H1 (cell line): ENCODE measurements around the gene C11orf98. TPM values are rescaled to one million over a fixed set of nuclear protein-coding genes. Genes with fewer than 3 reads are reported as not detected.

Experiments used
- BACH1 ChIP-seq: IDR thresholded peaks from 2 replicates; pipeline ENCODE4 v1.6.1; 2012; ENCODE audit warnings: low read length, improper control_type of control experiment
- EZH2 ChIP-seq: fragments of 200-600 bp; sonication (generic); IDR thresholded peaks from 2 replicates; pipeline ENCODE4 v1.7.1; 2012; ENCODE audit warnings: low read depth, mild to moderate bottlenecking, moderate library complexity, low read length, inconsistent platforms; ENCODE audit not compliant: severe bottlenecking
- MAFK ChIP-seq: IDR thresholded peaks from 2 replicates; pipeline ENCODE4 v1.6.1; 2012; ENCODE audit warnings: low read depth, mild to moderate bottlenecking, improper control_type of control experiment, low read length
- SAP30 ChIP-seq: fragments of 300-600 bp; sonication (generic); IDR thresholded peaks from 2 replicates; pipeline ENCODE4 v1.7.1; 2012; ENCODE audit warnings: low read length, moderate library complexity, mild to moderate bottlenecking, inconsistent platforms; ENCODE audit not compliant: insufficient read depth, insufficient replicate concordance
- SIX5 ChIP-seq: IDR thresholded peaks from 2 replicates; pipeline ENCODE4 v1.6.1; 2011; ENCODE audit warnings: mild to moderate bottlenecking, low read depth, low read length
- SRF ChIP-seq: IDR thresholded peaks from 2 replicates; pipeline ENCODE4 v1.6.1; 2011; ENCODE audit warnings: mild to moderate bottlenecking, low read depth, low read length, moderate library complexity
- polyA plus RNA-seq, 7 experiments: library from polyadenylated mRNA; depleted of rRNA in 3 of 7; stranded (reverse) in 5 of 7; unstranded in 2 of 7; fragments of >200 nt in 5 of 7; fragments of 200-250 nt in 2 of 7; gene quantifications; 1 replicate in 5 of 7; 2 replicates in 1 of 7; 4 replicates in 1 of 7; pipeline versions ENCODE4 v1.2.1 to v1.2.3, GENCODE V29; 2011 to 2013; ENCODE audit warnings: missing spikeins in 2 of 7, mixed read lengths in 2 of 7
- total RNA-seq: library from RNA; stranded (reverse); fragmentation: NEBNext Ultra II Directional; extraction: Animal tissue kit (Norgen Biotek cat#: 25700); gene quantifications from 2 replicates; pipeline ENCODE4 v1.2.1, GENCODE V29; 2021
- TF ChIP-seq, protein P1 (sequence below): fragments of 300-600 bp; sonication (generic); IDR thresholded peaks from 2 replicates; pipeline ENCODE4 v1.7.1; 2012; ENCODE audit warnings: low read length, moderate library complexity, mild to moderate bottlenecking, inconsistent platforms; ENCODE audit not compliant: insufficient replicate concordance

The C11orf98 gene
- total and polyA plus RNA-seq, 2 of the 8 experiments (the other 6 are each of a cell fraction or from before 2014, with no cell fraction given) = 68.0 to 171 TPM

DNA sequence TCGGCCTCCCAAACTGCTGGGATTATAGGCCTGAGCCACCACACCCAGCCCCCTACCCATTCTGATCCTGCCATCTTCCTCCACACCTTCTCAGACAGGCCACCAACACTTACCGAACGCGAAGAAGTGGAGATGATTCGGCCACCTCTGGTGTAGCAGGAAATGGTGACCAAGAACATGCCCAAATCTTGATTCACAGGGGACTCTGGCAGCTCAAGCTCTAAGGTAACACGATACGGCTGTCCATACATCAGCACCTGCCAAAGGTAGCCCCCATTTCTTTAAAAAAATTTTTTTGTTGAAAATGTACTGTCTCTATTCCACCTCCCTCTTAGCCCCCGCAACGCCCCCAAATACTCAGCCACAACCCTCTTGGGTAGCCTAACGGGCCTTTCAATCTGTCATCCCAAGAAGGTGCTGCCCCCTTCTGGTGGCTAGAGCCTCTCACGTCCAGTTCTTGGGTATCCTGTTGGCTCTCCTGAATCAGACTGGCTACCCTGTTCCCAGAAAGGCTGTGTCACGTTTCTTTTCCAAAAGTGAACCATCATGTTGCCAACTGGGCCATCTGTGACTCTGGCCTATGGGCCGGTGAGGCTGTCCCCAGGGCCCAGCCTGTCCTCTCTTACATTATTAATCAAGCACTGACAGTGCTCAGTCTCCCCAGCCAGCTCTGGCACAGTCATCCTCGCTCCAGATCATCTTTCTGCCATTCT lies 29.6 kb upstream of the C11orf98 start (continued):
- TF ChIP-seq SIX5 = no peak
- TF ChIP-seq EZH2 = no peak
- TF ChIP-seq MAFK = peak; percentile 47; the same call in 1 of the 2 replicates
- peak; percentile 91 for TF ChIP-seq BACH1
- no peak for TF ChIP-seq SRF
- TF ChIP-seq, protein P1, sequence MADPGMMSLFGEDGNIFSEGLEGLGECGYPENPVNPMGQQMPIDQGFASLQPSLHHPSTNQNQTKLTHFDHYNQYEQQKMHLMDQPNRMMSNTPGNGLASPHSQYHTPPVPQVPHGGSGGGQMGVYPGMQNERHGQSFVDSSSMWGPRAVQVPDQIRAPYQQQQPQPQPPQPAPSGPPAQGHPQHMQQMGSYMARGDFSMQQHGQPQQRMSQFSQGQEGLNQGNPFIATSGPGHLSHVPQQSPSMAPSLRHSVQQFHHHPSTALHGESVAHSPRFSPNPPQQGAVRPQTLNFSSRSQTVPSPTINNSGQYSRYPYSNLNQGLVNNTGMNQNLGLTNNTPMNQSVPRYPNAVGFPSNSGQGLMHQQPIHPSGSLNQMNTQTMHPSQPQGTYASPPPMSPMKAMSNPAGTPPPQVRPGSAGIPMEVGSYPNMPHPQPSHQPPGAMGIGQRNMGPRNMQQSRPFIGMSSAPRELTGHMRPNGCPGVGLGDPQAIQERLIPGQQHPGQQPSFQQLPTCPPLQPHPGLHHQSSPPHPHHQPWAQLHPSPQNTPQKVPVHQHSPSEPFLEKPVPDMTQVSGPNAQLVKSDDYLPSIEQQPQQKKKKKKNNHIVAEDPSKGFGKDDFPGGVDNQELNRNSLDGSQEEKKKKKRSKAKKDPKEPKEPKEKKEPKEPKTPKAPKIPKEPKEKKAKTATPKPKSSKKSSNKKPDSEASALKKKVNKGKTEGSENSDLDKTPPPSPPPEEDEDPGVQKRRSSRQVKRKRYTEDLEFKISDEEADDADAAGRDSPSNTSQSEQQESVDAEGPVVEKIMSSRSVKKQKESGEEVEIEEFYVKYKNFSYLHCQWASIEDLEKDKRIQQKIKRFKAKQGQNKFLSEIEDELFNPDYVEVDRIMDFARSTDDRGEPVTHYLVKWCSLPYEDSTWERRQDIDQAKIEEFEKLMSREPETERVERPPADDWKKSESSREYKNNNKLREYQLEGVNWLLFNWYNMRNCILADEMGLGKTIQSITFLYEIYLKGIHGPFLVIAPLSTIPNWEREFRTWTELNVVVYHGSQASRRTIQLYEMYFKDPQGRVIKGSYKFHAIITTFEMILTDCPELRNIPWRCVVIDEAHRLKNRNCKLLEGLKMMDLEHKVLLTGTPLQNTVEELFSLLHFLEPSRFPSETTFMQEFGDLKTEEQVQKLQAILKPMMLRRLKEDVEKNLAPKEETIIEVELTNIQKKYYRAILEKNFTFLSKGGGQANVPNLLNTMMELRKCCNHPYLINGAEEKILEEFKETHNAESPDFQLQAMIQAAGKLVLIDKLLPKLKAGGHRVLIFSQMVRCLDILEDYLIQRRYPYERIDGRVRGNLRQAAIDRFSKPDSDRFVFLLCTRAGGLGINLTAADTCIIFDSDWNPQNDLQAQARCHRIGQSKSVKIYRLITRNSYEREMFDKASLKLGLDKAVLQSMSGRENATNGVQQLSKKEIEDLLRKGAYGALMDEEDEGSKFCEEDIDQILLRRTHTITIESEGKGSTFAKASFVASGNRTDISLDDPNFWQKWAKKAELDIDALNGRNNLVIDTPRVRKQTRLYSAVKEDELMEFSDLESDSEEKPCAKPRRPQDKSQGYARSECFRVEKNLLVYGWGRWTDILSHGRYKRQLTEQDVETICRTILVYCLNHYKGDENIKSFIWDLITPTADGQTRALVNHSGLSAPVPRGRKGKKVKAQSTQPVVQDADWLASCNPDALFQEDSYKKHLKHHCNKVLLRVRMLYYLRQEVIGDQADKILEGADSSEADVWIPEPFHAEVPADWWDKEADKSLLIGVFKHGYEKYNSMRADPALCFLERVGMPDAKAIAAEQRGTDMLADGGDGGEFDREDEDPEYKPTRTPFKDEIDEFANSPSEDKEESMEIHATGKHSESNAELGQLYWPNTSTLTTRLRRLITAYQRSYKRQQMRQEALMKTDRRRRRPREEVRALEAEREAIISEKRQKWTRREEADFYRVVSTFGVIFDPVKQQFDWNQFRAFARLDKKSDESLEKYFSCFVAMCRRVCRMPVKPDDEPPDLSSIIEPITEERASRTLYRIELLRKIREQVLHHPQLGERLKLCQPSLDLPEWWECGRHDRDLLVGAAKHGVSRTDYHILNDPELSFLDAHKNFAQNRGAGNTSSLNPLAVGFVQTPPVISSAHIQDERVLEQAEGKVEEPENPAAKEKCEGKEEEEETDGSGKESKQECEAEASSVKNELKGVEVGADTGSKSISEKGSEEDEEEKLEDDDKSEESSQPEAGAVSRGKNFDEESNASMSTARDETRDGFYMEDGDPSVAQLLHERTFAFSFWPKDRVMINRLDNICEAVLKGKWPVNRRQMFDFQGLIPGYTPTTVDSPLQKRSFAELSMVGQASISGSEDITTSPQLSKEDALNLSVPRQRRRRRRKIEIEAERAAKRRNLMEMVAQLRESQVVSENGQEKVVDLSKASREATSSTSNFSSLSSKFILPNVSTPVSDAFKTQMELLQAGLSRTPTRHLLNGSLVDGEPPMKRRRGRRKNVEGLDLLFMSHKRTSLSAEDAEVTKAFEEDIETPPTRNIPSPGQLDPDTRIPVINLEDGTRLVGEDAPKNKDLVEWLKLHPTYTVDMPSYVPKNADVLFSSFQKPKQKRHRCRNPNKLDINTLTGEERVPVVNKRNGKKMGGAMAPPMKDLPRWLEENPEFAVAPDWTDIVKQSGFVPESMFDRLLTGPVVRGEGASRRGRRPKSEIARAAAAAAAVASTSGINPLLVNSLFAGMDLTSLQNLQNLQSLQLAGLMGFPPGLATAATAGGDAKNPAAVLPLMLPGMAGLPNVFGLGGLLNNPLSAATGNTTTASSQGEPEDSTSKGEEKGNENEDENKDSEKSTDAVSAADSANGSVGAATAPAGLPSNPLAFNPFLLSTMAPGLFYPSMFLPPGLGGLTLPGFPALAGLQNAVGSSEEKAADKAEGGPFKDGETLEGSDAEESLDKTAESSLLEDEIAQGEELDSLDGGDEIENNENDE = no peak
- no peak for TF ChIP-seq SAP30
- TF ChIP-seq, all 59 proteins: peak for 5
